A673 (cell line): ENCODE results near the gene ACYP2.

Source experiments
- EZH2 ChIP-seq: fragments of 200-600 bp; sonication (generic); IDR thresholded peaks from 2 replicates; pipeline ENCODE4 v1.6.1; 2017; ENCODE audit warnings: borderline replicate concordance, low read depth, mild to moderate bottlenecking, mixed read lengths, antibody characterized with exemption, low read length; ENCODE audit not compliant: poor library complexity, severe bottlenecking
- TF ChIP-seq, protein P1 (sequence below): fragments of 300-800, 200-600 bp; sonication (generic); conservative IDR thresholded peaks from 2 replicates; pipeline ENCODE4 v1.5.1; 2017; ENCODE audit warnings: low read depth, mild to moderate bottlenecking, antibody characterized with exemption, low read length, moderate library complexity, mixed read lengths

- TF ChIP-seq, protein P1, sequence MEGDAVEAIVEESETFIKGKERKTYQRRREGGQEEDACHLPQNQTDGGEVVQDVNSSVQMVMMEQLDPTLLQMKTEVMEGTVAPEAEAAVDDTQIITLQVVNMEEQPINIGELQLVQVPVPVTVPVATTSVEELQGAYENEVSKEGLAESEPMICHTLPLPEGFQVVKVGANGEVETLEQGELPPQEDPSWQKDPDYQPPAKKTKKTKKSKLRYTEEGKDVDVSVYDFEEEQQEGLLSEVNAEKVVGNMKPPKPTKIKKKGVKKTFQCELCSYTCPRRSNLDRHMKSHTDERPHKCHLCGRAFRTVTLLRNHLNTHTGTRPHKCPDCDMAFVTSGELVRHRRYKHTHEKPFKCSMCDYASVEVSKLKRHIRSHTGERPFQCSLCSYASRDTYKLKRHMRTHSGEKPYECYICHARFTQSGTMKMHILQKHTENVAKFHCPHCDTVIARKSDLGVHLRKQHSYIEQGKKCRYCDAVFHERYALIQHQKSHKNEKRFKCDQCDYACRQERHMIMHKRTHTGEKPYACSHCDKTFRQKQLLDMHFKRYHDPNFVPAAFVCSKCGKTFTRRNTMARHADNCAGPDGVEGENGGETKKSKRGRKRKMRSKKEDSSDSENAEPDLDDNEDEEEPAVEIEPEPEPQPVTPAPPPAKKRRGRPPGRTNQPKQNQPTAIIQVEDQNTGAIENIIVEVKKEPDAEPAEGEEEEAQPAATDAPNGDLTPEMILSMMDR: no peak
- TF ChIP-seq EZH2: no peak
Measured at GRCh38 chr2:54133056-54133455, 17.6 kb downstream of the ACYP2 start.
